OCI-LY1 (cell line): ENCODE results near the gene GRPEL2.
"Not testable (repeated sequence)": the region's sequence is repeated elsewhere in the genome, so short reads cannot be mapped to it uniquely, and the experiment has no call there.

Experiments used
- EZH2 ChIP-seq: fragments of 200-600 bp; sonication (generic), shearing (Covaris generic); IDR thresholded peaks from 2 replicates; pipeline ENCODE4 v1.8.0; 2017; ENCODE audit warnings: borderline replicate concordance, mixed run types, mild to moderate bottlenecking, antibody characterized with exemption, low read length, moderate library complexity, mixed read lengths
- TF ChIP-seq, protein P1 (sequence below): fragments of 200-600 bp; sonication (generic), shearing (Covaris generic); IDR thresholded peaks from 2 replicates; pipeline ENCODE4 v1.5.1; 2017; ENCODE audit warnings: mild to moderate bottlenecking, antibody characterized with exemption, low read length, moderate library complexity, mixed read lengths

DNA sequence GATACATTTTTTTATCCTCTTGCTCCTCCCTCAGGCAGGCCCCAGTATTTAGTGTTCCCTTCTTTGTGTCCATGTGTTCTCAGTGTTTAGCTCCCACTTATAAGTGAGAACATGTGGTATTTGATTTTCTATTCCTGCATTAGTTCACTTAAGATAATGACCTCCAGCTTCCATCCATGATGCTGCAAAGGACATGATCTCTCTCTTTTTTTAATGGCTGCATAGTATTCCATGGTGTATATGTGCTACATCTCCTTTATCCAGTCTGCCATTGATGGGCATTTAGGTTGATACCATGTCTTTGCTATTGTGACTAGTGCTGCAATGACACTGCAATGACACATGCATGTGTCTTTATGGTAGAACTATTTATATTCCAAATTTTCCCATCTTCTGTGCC lies 49.7 kb downstream of the GRPEL2 start:
- TF ChIP-seq, protein P1, sequence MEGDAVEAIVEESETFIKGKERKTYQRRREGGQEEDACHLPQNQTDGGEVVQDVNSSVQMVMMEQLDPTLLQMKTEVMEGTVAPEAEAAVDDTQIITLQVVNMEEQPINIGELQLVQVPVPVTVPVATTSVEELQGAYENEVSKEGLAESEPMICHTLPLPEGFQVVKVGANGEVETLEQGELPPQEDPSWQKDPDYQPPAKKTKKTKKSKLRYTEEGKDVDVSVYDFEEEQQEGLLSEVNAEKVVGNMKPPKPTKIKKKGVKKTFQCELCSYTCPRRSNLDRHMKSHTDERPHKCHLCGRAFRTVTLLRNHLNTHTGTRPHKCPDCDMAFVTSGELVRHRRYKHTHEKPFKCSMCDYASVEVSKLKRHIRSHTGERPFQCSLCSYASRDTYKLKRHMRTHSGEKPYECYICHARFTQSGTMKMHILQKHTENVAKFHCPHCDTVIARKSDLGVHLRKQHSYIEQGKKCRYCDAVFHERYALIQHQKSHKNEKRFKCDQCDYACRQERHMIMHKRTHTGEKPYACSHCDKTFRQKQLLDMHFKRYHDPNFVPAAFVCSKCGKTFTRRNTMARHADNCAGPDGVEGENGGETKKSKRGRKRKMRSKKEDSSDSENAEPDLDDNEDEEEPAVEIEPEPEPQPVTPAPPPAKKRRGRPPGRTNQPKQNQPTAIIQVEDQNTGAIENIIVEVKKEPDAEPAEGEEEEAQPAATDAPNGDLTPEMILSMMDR, result not testable (repeated sequence)
- not testable (repeated sequence) for TF ChIP-seq EZH2
